Testis (tissue), 2 donors: ENCODE measurements around the gene RARS2.

ENCODE experiments used
- CTCF ChIP-seq, 3 experiments: fragments of 450-650 bp in 2 of 3; fragments of 200-600 bp in 1 of 3; sonication (generic) in 1 of 3; IDR thresholded peaks; one replicate each; pipeline ENCODE4 v1.5.1; 2016 to 2019; ENCODE audit warnings: antibody characterized with exemption in 3 of 3, mild to moderate bottlenecking in 2 of 3, moderate library complexity in 1 of 3
- POLR2A ChIP-seq: fragments of 450-650 bp; IDR thresholded peaks from one replicate; pipeline ENCODE4 v1.6.1; 2017; ENCODE audit warnings: antibody characterized with exemption, mild to moderate bottlenecking, moderate library complexity

GRCh38 chr6:87540539-87540938, 49.2 kb downstream of the RARS2 start:
- no peak for TF ChIP-seq CTCF (IDR thresholded peaks at IDR 0.05)
- no peak for TF ChIP-seq POLR2A
